Measurements from ENCODE around the gene S1PR2.

Gene S1PR2

DNA sequence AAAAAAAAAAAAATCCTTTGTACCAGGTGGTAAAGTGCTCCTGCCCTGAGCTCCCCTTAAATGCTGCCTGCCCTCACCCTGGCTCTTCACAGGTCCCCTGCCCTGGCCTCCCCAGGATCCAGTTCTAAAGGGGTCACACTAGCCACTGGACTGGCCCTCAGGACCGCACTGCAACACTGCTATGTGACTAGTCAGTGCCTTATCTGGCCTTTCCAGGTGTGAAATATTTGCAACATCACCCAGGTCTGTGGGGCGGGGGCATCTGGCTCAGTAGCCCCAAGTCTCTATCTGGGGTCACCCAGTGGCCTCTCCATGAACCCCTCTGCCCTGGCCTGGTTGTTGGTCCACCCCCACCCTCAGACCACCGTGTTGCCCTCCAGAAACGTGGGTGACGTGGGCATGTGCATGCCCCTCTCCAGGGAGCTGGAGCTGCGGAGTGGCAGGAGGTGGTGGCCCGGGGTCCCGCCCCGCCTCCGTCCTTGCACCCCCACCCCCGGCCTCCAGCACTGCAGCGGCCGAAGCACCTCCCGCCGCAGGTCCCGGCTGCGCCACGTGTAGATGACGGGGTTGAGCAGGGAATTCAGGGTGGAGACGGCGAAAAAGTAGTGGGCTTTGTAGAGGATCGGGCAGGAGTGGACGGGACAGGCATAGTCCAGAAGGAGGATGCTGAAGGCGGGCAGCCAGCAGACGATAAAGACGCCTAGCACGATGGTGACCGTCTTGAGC is 7.5 kb downstream of the S1PR2 start:
- DNase-seq (ENCODE audit: low read depth): no peak
- H3K4me3 ChIP-seq (ENCODE audit: low read depth, low read length): no peak overlapping the region
- TF ChIP-seq, protein P1, sequence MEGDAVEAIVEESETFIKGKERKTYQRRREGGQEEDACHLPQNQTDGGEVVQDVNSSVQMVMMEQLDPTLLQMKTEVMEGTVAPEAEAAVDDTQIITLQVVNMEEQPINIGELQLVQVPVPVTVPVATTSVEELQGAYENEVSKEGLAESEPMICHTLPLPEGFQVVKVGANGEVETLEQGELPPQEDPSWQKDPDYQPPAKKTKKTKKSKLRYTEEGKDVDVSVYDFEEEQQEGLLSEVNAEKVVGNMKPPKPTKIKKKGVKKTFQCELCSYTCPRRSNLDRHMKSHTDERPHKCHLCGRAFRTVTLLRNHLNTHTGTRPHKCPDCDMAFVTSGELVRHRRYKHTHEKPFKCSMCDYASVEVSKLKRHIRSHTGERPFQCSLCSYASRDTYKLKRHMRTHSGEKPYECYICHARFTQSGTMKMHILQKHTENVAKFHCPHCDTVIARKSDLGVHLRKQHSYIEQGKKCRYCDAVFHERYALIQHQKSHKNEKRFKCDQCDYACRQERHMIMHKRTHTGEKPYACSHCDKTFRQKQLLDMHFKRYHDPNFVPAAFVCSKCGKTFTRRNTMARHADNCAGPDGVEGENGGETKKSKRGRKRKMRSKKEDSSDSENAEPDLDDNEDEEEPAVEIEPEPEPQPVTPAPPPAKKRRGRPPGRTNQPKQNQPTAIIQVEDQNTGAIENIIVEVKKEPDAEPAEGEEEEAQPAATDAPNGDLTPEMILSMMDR (IDR thresholded peaks at IDR 0.05; ENCODE audit: insufficient read depth, low read depth, low read length, missing control alignments): no peak

GRCh38 chr19:10222201-10222890 is 8.8 kb downstream of the S1PR2 start:
- TF ChIP-seq, protein P1 (IDR thresholded peaks at IDR 0.05; ENCODE audit: insufficient read depth, low read depth, low read length, missing control alignments): no peak
- H3K4me3 ChIP-seq (ENCODE audit: low read depth, low read length): no peak overlapping the region
- DNase-seq (ENCODE audit: low read depth): no peak

GRCh38 chr19:10220695-10221094 is 10.4 kb downstream of the S1PR2 start:
- DNase-seq (ENCODE audit: low read depth): no peak

DNA sequence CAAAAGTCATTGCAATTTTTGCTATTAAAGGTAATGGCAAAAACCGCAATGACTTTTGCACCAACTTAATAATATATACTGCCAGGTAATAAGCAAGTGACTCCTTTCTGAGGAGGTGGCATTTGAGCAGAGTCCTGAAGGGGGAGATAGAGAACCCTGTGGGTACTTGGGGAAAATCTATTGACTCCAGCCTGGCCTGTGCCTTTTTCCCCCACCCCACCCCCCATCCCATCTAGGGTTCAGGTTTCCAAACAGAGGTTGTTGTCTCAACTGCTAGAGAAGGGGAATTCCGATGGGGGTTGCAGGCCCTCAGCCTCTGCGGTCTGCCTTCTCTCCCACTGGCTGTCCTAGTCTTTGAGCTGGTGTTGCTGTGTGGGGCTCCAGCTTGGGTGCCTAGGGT is 11.5 kb downstream of the S1PR2 start:
- peak; percentile 95 for DNase-seq (ENCODE audit: low read depth)
- TF ChIP-seq, protein P1 (IDR thresholded peaks at IDR 0.05; ENCODE audit: insufficient read depth, low read depth, low read length, missing control alignments): peak; percentile 76
- no peak overlapping the region for H3K4me3 ChIP-seq (ENCODE audit: low read depth, low read length)

More at GRCh38 chr19:10220695-10221094, 10.4 kb downstream of the S1PR2 start:
- TF ChIP-seq, protein P1 (IDR thresholded peaks at IDR 0.05; ENCODE audit: insufficient read depth, low read depth, low read length, missing control alignments): no peak
- H3K4me3 ChIP-seq (ENCODE audit: low read depth, low read length): no peak overlapping the region

GRCh38 chr19:10217085-10217484 is 14.0 kb downstream of the S1PR2 start:
- TF ChIP-seq, protein P1 (IDR thresholded peaks at IDR 0.05; ENCODE audit: insufficient read depth, low read depth, low read length, missing control alignments): no peak
- no peak overlapping the region for H3K4me3 ChIP-seq (ENCODE audit: low read depth, low read length)
- DNase-seq (ENCODE audit: low read depth): no peak

GRCh38 chr19:10214784-10215183 is 16.3 kb downstream of the S1PR2 start:
- no peak for DNase-seq (ENCODE audit: low read depth)
- TF ChIP-seq, protein P1 (IDR thresholded peaks at IDR 0.05; ENCODE audit: insufficient read depth, low read depth, low read length, missing control alignments): no peak
- no peak overlapping the region for H3K4me3 ChIP-seq (ENCODE audit: low read depth, low read length)

All from GM12865 (cell line).